Measurements from ENCODE around the gene ENAH. TPM values are rescaled to one million over a fixed set of nuclear protein-coding genes. Genes with fewer than 3 reads are reported as not detected.
A peak's percentile ranks its signal among the peaks of the same experiment; 100 is the strongest.

ENAH gene
- polyA plus RNA-seq, 1 of the 3 experiments (the other 2 are of a cell fraction), result 48.9 TPM

DNA sequence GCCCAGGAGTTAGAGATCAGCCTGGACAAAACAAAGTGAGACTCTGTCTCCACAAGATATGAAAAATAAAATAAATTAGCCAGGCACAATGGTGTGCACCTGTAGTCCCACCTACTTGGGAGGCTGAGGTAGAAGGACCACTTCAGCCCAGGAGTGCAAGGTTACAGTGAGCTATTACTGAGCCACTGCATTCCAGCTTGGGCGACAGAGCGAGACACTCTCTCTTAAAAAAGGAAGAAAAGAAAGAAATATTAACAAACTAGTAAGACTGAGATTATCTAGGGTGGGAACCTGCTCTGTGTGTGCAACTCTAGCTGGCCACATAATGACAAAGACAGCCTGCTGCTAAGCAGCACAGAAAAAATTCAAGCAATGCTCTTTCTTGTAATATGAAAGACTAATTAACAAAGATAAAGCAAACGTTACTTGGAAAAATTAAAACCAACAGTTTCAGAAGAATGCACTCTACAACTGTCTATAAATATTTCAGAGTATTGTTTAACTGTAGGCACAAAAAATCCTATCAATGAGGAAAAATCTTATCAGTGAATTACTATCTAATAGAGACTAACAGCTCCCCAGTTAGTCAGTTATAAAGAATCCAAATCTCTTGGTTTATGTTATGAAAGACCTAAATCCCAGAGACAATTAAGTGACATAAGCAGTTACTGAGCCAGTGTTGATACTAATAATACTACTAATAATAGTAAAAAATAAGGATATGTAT, 74.5 kb downstream of the ENAH start:
- ChIA-PET CTCF (interaction anchor here (1.2 kb wide), 1 partner anchor 103 kb away, joined by 3 read pairs; no protein-coding TSS in a partner anchor), POLR2A (no interaction called here)
- Histone ChIP-seq H3K9ac (peak overlapping the region; percentile 12; the same call in 1 of the 2 replicates), H3K27me3 (ENCODE audit: insufficient read depth) (no peaks in the 10 kb centered on the region), H3K4me3 (ENCODE audit: low read depth in 2 of 2, low read length in 1 of 2) (no peak overlapping the region), H3K36me3 (replicated peaks in 1 of 2; ENCODE audit: control insufficient read depth in 1 of 2, insufficient read depth in 2 of 2, low read length in 1 of 2) (peaks cover 11 to 13% of the 10 kb centered on the region in 2 experiments), H3K4me2 (peak overlapping the region; percentile 60), H3K9me2 (no peaks in the 10 kb centered on the region), H4K20me1 (ENCODE audit: insufficient read depth) (peaks cover 92% of the 10 kb centered on the region), H3K79me2 (ENCODE audit: insufficient read depth) (peaks cover 97% of the 10 kb centered on the region), H2AFZ (ENCODE audit: low read depth) (no peak overlapping the region), H3F3A (replicated peaks; ENCODE audit: insufficient read depth) (peaks cover 44% of the 10 kb centered on the region), H3K27ac (ENCODE audit: low read depth in 2 of 2, low read length in 1 of 2) (peak overlapping the region; percentile 1 to 66; a peak in 3 of 4 replicates), H3K4me1 (ENCODE audit: control insufficient read depth in 1 of 2, insufficient read depth in 2 of 2, low read depth in 1 of 2, low read length in 1 of 2) (peaks cover 19 to 44% of the 10 kb centered on the region in 2 experiments), H3K9me3 (no peaks in the 10 kb centered on the region)
- TF ChIP-seq SIN3A (IDR thresholded peaks at IDR 0.05; ENCODE audit: borderline replicate concordance, low read depth, low read length), result no peak
- TF ChIP-seq, protein P1, sequence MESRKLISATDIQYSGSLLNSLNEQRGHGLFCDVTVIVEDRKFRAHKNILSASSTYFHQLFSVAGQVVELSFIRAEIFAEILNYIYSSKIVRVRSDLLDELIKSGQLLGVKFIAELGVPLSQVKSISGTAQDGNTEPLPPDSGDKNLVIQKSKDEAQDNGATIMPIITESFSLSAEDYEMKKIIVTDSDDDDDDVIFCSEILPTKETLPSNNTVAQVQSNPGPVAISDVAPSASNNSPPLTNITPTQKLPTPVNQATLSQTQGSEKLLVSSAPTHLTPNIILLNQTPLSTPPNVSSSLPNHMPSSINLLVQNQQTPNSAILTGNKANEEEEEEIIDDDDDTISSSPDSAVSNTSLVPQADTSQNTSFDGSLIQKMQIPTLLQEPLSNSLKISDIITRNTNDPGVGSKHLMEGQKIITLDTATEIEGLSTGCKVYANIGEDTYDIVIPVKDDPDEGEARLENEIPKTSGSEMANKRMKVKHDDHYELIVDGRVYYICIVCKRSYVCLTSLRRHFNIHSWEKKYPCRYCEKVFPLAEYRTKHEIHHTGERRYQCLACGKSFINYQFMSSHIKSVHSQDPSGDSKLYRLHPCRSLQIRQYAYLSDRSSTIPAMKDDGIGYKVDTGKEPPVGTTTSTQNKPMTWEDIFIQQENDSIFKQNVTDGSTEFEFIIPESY (IDR thresholded peaks at IDR 0.05; ENCODE audit: borderline replicate concordance, low read depth), result no peak
- no peak for TF ChIP-seq RFX5 (IDR thresholded peaks at IDR 0.05; ENCODE audit: low read length)
- peak; percentile 9; the same call in 1 of the 2 replicates for TF ChIP-seq JUND (IDR thresholded peaks at IDR 0.05)
- 57% methylated on average over 3 of the region's 3 CpGs for WGBS (ENCODE audit: low lambda C conversion rate)
- DNase-seq, result no peak

DNA sequence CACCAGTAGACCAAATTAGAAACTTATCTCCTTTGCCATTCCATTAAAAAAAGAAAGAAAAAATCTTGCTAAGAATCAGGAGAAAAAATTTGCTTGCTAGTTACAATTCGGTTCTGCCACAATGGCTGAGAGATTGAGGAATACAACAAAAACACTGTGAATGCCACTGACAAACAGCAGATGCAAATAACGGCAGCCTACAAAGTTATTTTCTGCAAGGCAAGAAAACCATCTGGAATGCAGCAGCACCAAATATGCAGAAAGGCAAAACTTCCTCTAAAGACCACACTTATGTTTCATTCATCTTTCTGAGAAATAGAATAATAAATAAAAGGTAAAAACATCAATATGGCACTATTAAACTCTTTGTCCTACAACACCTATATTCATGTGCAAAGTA, 75.7 kb downstream of the ENAH start:
- H3K9ac ChIP-seq, result no peak overlapping the region
- ChIA-PET POLR2A (no interaction called here), CTCF (interaction anchor here (2.1 kb wide), 1 partner anchor 12 kb away, joined by 5 read pairs; no protein-coding TSS in a partner anchor)
- H3K4me3 ChIP-seq (ENCODE audit: low read depth in 2 of 2, low read length in 1 of 2), result no peak overlapping the region
- 53% methylated on average over 2 of the region's 2 CpGs for WGBS (ENCODE audit: low lambda C conversion rate)
- peak overlapping the region; percentile 48 to 66; a peak in 2 of 4 replicates for H3K27ac ChIP-seq (ENCODE audit: low read depth in 2 of 2, low read length in 1 of 2)
- H4K20me1 ChIP-seq (ENCODE audit: insufficient read depth), result peaks cover 94% of the 10 kb centered on the region
- H3K4me1 ChIP-seq (ENCODE audit: control insufficient read depth in 1 of 2, insufficient read depth in 2 of 2, low read depth in 1 of 2, low read length in 1 of 2), result peaks cover 19 to 52% of the 10 kb centered on the region in 2 experiments
- peaks cover 5 to 7% of the 10 kb centered on the region in 2 experiments for H3K36me3 ChIP-seq (replicated peaks in 1 of 2; ENCODE audit: control insufficient read depth in 1 of 2, insufficient read depth in 2 of 2, low read length in 1 of 2)
- peaks cover 97% of the 10 kb centered on the region for H3K79me2 ChIP-seq (ENCODE audit: insufficient read depth)
- TF ChIP-seq SIN3A (IDR thresholded peaks at IDR 0.05; ENCODE audit: borderline replicate concordance, low read depth, low read length), result no peak
- TF ChIP-seq GATA2 (CRISPR knock-in tag; IDR thresholded peaks at IDR 0.05), result no peak
- peak; percentile 59; the same call in 1 of the 2 replicates for TF ChIP-seq TCF12 (IDR thresholded peaks at IDR 0.05)
- H2AFZ ChIP-seq (ENCODE audit: low read depth), result no peak overlapping the region
- no peaks in the 10 kb centered on the region for H3K27me3 ChIP-seq (ENCODE audit: insufficient read depth)
- DNase-seq, result no peak
- H3K9me3 ChIP-seq, result no peaks in the 10 kb centered on the region
- no peaks in the 10 kb centered on the region for H3K9me2 ChIP-seq
- peak overlapping the region; percentile 60 for H3K4me2 ChIP-seq
- peaks cover 52% of the 10 kb centered on the region for H3F3A ChIP-seq (replicated peaks; ENCODE audit: insufficient read depth)

- Histone ChIP-seq H3K9me3 (no peaks in the 10 kb centered on the region), H3K9me2 (no peaks in the 10 kb centered on the region), H3K4me3 (ENCODE audit: low read depth in 2 of 2, low read length in 1 of 2) (no peak overlapping the region), H3F3A (replicated peaks; ENCODE audit: insufficient read depth) (peaks cover 30% of the 10 kb centered on the region), H3K9ac (no peak overlapping the region), H3K36me3 (replicated peaks in 1 of 2; ENCODE audit: control insufficient read depth in 1 of 2, insufficient read depth in 2 of 2, low read length in 1 of 2) (peaks cover 2 to 3% of the 10 kb centered on the region in 2 experiments), H3K4me1 (ENCODE audit: control insufficient read depth in 1 of 2, insufficient read depth in 2 of 2, low read depth in 1 of 2, low read length in 1 of 2) (peaks cover 13 to 35% of the 10 kb centered on the region in 2 experiments), H4K20me1 (ENCODE audit: insufficient read depth) (peaks cover 89% of the 10 kb centered on the region), H3K4me2 (no peak overlapping the region), H3K27me3 (ENCODE audit: insufficient read depth) (no peaks in the 10 kb centered on the region), H3K27ac (ENCODE audit: low read depth in 2 of 2, low read length in 1 of 2) (peak overlapping the region in 1 of 2 experiments; percentile 16; a peak in 2 of 4 replicates), H3K79me2 (ENCODE audit: insufficient read depth) (peaks cover 97% of the 10 kb centered on the region), H2AFZ (ENCODE audit: low read depth) (no peak overlapping the region)
- ChIA-PET POLR2A (no interaction called here), CTCF (interaction anchor here (0.7 to 1.9 kb wide), 3 partner anchors 9 to 204 kb away, joined by 3 to 5 read pairs (median 3); partner anchors contain the start of gene SRP9)
- 76% methylated on average over 2 of the region's 2 CpGs for WGBS (ENCODE audit: low lambda C conversion rate)
- no peak for DNase-seq
- TF ChIP-seq FOXJ3 (CRISPR knock-in tag; IDR thresholded peaks at IDR 0.05) (no peak), MEF2A (IDR thresholded peaks at IDR 0.05; ENCODE audit: borderline replicate concordance, low read depth) (no peak), ELF1 (IDR thresholded peaks at IDR 0.05) (no peak), EZH2phosphoT487 (IDR thresholded peaks at IDR 0.05; ENCODE audit: borderline replicate concordance, low read depth) (no peak), JUND (IDR thresholded peaks at IDR 0.05) (no peak), SIN3A (IDR thresholded peaks at IDR 0.05; ENCODE audit: borderline replicate concordance, low read depth, low read length) (no peak), RXRA (IDR thresholded peaks at IDR 0.05; ENCODE audit: borderline replicate concordance, low read depth) (no peak), GABPA (IDR thresholded peaks at IDR 0.05; ENCODE audit: low read depth) (no peak), CHD2 (IDR thresholded peaks at IDR 0.05; ENCODE audit: low read length, partially characterized antibody) (no peak), TAF1 (IDR thresholded peaks at IDR 0.05; ENCODE audit: borderline replicate concordance, low read depth, low read length) (no peak), NFIC (IDR thresholded peaks at IDR 0.05; ENCODE audit: borderline replicate concordance) (no peak), RCOR1 (IDR thresholded peaks at IDR 0.05; ENCODE audit: low read length) (no peak), TCF12 (IDR thresholded peaks at IDR 0.05) (no peak), USF1 (IDR thresholded peaks at IDR 0.05; ENCODE audit: borderline replicate concordance, low read depth) (no peak), GATA2 (CRISPR knock-in tag; IDR thresholded peaks at IDR 0.05) (no peak)
Observed at GRCh38 chr1:225573216-225573615, 79.7 kb downstream of the ENAH start.
